ENCODE measurements around the gene GOLGA6D.
"Not testable (repeated sequence)": the region's sequence is repeated elsewhere in the genome, so short reads cannot be mapped to it uniquely, and the experiment has no call there.

GOLGA6D gene

GRCh38 chr15:75335313-75335704 lies 52.7 kb downstream of the GOLGA6D start:
- ATAC-seq = no peak

GRCh38 chr15:75335705-75336355 lies 53.2 kb downstream of the GOLGA6D start, which contains the start of gene COMMD4:
COMMD4 (plus strand) TSS chr15:75336063; CDS start chr15:75336090, 27 bp downstream.
- ATAC-seq = peak; percentile 77 to 81

DNA sequence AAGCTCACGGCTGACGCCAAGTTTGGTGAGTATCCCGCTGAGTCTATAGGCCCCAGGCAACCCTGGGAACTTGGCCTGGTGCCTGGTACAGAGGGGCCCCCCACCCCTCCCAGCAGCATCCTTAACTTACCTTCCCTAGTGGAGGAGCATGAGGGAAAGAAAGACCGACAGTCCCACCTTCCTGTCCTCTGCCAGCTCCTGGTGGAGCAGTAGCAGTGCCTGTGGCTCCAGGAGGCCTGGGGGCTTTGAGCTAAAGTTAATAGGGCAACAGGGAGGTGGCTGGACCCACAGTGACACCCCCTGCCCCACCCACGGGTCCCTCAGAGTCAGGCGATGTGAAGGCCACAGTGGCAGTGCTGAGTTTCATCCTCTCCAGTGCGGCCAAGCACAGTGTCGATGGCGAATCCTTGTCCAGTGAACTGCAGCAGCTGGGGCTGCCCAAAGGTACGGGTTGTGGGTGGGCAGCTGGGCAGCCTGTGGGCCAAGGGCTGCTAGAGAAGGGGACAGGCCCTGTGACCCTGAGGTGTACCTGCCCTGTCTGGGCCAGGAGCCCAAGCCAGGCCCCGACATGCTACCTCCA lies 56.1 kb downstream of the GOLGA6D start:
- ATAC-seq = no peak

DNA sequence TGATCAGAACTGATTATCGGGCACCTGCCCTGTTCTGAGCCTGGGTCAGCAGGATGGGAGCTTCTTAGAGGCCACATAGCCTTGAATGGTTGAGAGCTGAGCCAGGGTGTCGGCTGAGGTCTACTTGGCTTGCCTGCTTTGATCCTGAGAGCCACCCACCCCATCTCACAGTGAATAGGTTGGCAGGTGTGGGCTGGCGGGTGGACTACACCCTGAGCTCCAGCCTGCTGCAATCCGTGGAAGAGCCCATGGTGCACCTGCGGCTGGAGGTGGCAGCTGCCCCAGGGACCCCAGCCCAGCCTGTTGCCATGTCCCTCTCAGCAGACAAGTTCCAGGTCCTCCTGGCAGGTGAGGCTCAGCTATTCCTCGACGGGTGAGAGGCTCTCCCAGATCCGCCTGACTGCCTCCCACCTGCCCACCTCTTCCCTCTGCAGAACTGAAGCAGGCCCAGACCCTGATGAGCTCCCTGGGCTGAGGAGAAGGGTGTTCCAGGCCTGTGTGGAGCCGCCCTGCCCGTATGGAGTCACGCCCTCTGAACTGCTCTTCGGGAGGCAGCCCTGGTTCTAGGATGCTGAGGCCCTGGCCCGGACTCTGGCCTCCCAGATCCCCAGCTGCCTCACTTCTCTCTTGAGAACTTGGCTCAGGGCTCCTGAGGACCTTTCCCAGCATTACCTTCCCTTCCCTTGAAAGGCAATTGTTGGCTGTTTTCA lies 57.1 kb downstream of the GOLGA6D start:
- no peak for ATAC-seq

DNA sequence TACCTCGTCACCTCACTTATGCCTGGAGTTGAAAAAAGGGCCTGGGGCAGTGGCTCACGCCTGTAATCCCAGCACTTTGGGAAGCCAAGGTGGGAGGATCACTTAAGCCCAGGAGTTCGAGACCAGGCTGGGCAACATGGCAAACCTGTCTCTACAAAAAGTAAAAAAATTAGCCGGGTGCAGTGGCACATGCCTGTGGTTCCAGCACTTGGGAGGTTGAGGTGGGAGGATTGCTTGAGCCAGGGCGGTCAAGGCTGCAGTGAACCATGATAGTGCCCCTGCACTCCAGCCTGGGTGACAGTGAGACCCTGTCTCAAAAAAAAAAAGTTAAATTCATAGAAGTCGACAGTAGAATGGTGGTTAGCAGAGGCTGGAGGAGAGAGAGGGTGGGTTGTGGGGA lies 59.6 kb downstream of the GOLGA6D start:
- no peak for ATAC-seq

DNA sequence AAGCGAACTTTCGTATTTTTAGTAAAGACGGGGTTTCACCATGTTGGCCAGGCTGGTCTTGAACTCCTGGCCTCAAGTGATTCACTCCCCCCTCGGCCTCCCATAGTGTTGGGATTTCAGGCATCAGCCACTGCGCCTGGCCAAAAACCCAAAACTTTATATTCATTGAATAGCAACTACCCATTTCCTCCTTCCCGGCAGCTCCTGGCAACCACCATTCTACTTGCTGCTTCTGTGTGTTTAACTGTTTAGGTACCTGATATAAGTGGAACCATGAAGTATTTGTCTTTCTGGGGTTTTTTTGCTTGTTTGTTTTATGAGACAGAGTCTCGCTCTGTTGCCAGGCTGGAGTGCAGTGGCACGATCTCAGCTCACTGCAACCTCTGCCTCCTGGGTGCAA lies 61.3 kb downstream of the GOLGA6D start:
- ATAC-seq = not testable (repeated sequence)

All from activated CD4-positive, CD25-positive, alpha-beta regulatory T cell treated with anti-CD3 and anti-CD28 coated beads, Interleukin-2, amount 50 U/mL, for 24 hours (primary cell).